HepG2 (cell line): ENCODE data around the gene PCGF3. TPM values are rescaled to one million over a fixed set of nuclear protein-coding genes. Genes with fewer than 3 reads are reported as not detected.
A peak's percentile ranks its signal among the peaks of the same experiment; 100 is the strongest.

Source experiments
- GATAD1 ChIP-seq: IDR thresholded peaks from 2 replicates; pipeline ENCODE4 v1.6.1; 2016; ENCODE audit warnings: missing genetic modification reagents, missing compliant biosample characterization
- HOXA5 ChIP-seq: sonication (generic); formaldehyde crosslinking; IDR thresholded peaks from 2 replicates; pipeline ENCODE4 v1.4.0; 2020; ENCODE audit warnings: missing genetic modification reagents
- HOXD1 ChIP-seq: sonication (generic); formaldehyde crosslinking; IDR thresholded peaks from 2 replicates; pipeline ENCODE4 v1.5.0; 2020; ENCODE audit warnings: missing genetic modification reagents
- MAF1 ChIP-seq: sonication (generic); formaldehyde crosslinking; IDR thresholded peaks from 2 replicates; pipeline ENCODE4 v1.5.0; 2020; ENCODE audit warnings: missing genetic modification reagents, borderline replicate concordance
- NFE2L1 ChIP-seq: sonication (generic); formaldehyde crosslinking; IDR thresholded peaks from 2 replicates; pipeline ENCODE4 v1.4.0; 2020; ENCODE audit warnings: missing genetic modification reagents, mild to moderate bottlenecking, borderline replicate concordance
- NFYC ChIP-seq: IDR thresholded peaks from 2 replicates; pipeline ENCODE4 v1.6.1; 2016; ENCODE audit warnings: missing genetic modification reagents, missing compliant biosample characterization
- SMYD3 ChIP-seq: sonication (generic); formaldehyde crosslinking; IDR thresholded peaks from 2 replicates; pipeline ENCODE4 v1.8.1; 2023; ENCODE audit warnings: mild to moderate bottlenecking, missing genetic modification reagents
- SRSF1 ChIP-seq: fragments of 200-400 bp; formaldehyde crosslinking; optimal IDR thresholded peaks from 2 replicates; pipeline ENCODE3; 2017; ENCODE audit warnings: mild to moderate bottlenecking, low read depth, low read length, moderate library complexity
- TBL1XR1 ChIP-seq: fragments of 150-350 bp; IDR thresholded peaks from 2 replicates; pipeline ENCODE4 v1.6.1; 2014; ENCODE audit warnings: borderline replicate concordance, low read length; ENCODE audit not compliant: partially characterized antibody
- TOE1 ChIP-seq: sonication (generic); formaldehyde crosslinking; IDR thresholded peaks from 2 replicates; pipeline ENCODE4 v1.4.0; 2020; ENCODE audit warnings: mild to moderate bottlenecking, missing genetic modification reagents
- USF2 ChIP-seq, 2 experiments: sonication (generic) in 1 of 2; formaldehyde crosslinking in 1 of 2; IDR thresholded peaks; 2 replicates each; pipeline versions ENCODE4 v1.5.1 to v1.6.1; 2011 to 2020; ENCODE audit warnings: borderline replicate concordance in 1 of 2, low read depth in 1 of 2, low read length in 1 of 2, mild to moderate bottlenecking in 1 of 2, missing genetic modification reagents in 1 of 2, moderate library complexity in 1 of 2
- ZFAT ChIP-seq: sonication (generic); formaldehyde crosslinking; conservative IDR thresholded peaks from 2 replicates; pipeline ENCODE4 v1.8.1; 2023; ENCODE audit warnings: missing genetic modification reagents, inconsistent platforms
- ZNF3 ChIP-seq: IDR thresholded peaks from 2 replicates; pipeline ENCODE4 v1.7.0; 2017; ENCODE audit warnings: inconsistent platforms
- ZNF343 ChIP-seq: sonication (generic); formaldehyde crosslinking; IDR thresholded peaks from 2 replicates; pipeline ENCODE4 v1.4.0; 2020; ENCODE audit warnings: mild to moderate bottlenecking, missing genetic modification reagents
- ZNF512 ChIP-seq: sonication (generic); formaldehyde crosslinking; IDR thresholded peaks from 2 replicates; pipeline ENCODE4 v1.4.0; 2020; ENCODE audit warnings: mild to moderate bottlenecking, missing genetic modification reagents
- ZNF660 ChIP-seq: sonication (generic); formaldehyde crosslinking; IDR thresholded peaks from 2 replicates; pipeline ENCODE4 v1.5.1; 2020; ENCODE audit warnings: mild to moderate bottlenecking, low read depth, missing genetic modification reagents, borderline replicate concordance
- ZNF878 ChIP-seq: sonication (generic); formaldehyde crosslinking; IDR thresholded peaks from 2 replicates; pipeline ENCODE4 v1.8.1; 2023; ENCODE audit warnings: mild to moderate bottlenecking, missing genetic modification reagents, moderate library complexity
- ZSCAN9 ChIP-seq: IDR thresholded peaks from 2 replicates; pipeline ENCODE4 v1.6.1; 2016; ENCODE audit warnings: borderline replicate concordance
- ZUFSP ChIP-seq: sonication (generic); formaldehyde crosslinking; IDR thresholded peaks from 2 replicates; pipeline ENCODE4 v1.9.0; 2021; ENCODE audit warnings: missing genetic modification reagents, mild to moderate bottlenecking, borderline replicate concordance
- polyA plus RNA-seq, 8 experiments: library from polyadenylated mRNA; depleted of rRNA in 3 of 8; stranded (reverse) in 7 of 8; unstranded in 1 of 8; fragments of >200 nt; fragmentation: Illumina TruSeq in 4 of 8; extraction: Trizol in 4 of 8; gene quantifications; 2 replicates each; pipeline versions ENCODE4 v1.2.1 to v1.2.3, GENCODE V29; 2011 to 2016; ENCODE audit warnings: low read depth in 4 of 8, missing spikeins in 1 of 8, mixed read lengths in 1 of 8; ENCODE audit not compliant: insufficient read depth in 1 of 8
- total RNA-seq, 5 experiments: library from RNA; depleted of rRNA; stranded (reverse); fragments of >200 nt; fragmentation: Illumina TruSeq; extraction: Trizol; gene quantifications; 2 replicates each; pipeline ENCODE4 v1.2.3, GENCODE V29; 2016; ENCODE audit warnings: low read depth in 1 of 5

PCGF3 gene
- total and polyA plus RNA-seq, 2 of the 13 experiments (the other 11 are each of a cell fraction or from before 2014, with no cell fraction given): 28.6 to 66.2 TPM

GRCh38 chr4:674172-675035 lies 31.2 kb upstream of the PCGF3 start, which contains the start of the genes ATP5ME and MYL5 (continued):
- TF ChIP-seq NFYC (CRISPR knock-in tag): peak; percentile 35; the same call in 1 of the 2 replicates
- TF ChIP-seq ZNF878 (CRISPR knock-in tag): no peak
- peak; percentile 94 for TF ChIP-seq GATAD1
- TF ChIP-seq TOE1: no peak
- TF ChIP-seq ZSCAN9 (CRISPR knock-in tag): peak; percentile 40; the same call in 1 of the 2 replicates
- peak; percentile 29 for TF ChIP-seq TBL1XR1
- TF ChIP-seq ZNF3: no peak; the same call in 1 of the 2 replicates
- no peak for TF ChIP-seq ZFAT
- no peak for TF ChIP-seq ZNF512 (CRISPR knock-in tag)
- TF ChIP-seq HOXA5 (CRISPR knock-in tag): no peak
- TF ChIP-seq NFE2L1 (CRISPR knock-in tag): peak; percentile 56; the same call in 1 of the 2 replicates
- peak; percentile 80 for TF ChIP-seq USF2 (IDR thresholded peaks at IDR 0.05; ENCODE audit: low read depth, low read length)
- TF ChIP-seq USF2 (CRISPR knock-in tag; IDR thresholded peaks at IDR 0.05; ENCODE audit: borderline replicate concordance): peak; percentile 60; the same call in 1 of the 2 replicates
- TF ChIP-seq SMYD3 (CRISPR knock-in tag): no peak
- no peak; the same call in 1 of the 2 replicates for TF ChIP-seq HOXD1 (CRISPR knock-in tag)
- TF ChIP-seq MAF1 (CRISPR knock-in tag): no peak
- no peak for TF ChIP-seq ZUFSP (CRISPR knock-in tag)
- no peak for TF ChIP-seq ZNF660 (CRISPR knock-in tag)
- TF ChIP-seq SRSF1: no peak
- TF ChIP-seq ZNF343 (CRISPR knock-in tag): peak; percentile 80; the same call in 1 of the 2 replicates
